DMS 273 treated with DMSO at 0.1 percent for 48 hours (cell line): ENCODE results near the gene MOBP.
"Not testable (repeated sequence)": the region's sequence is repeated elsewhere in the genome, so short reads cannot be mapped to it uniquely, and the experiment has no call there.

ENCODE experiments used
- DNase-seq: peaks from one replicate; lab custom pipeline; 2025; lab: John Stamatoyannopoulos, UW

MOBP gene

DNA sequence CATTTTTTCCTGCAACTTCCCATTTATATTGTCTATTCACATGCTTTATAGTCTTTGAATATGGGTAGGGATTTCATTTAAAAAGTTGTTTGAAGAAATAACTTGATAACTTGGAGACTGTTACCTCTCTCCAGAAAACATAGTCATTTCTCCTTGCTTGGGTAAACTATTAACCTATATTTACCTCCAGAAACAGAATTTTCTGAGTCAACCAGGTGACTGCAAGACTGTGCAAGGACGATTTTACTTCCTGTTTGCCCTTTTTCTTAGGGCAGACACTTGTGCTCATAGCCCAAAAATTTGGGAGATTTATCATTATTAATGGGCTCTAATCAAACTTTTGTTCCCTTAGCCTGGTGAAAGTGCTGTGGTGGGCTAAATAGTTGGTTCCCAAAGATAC is 14.3 kb upstream of the MOBP start:
- DNase-seq = no peak

GRCh38 chr3:39453872-39454271 is 13.6 kb upstream of the MOBP start:
- DNase-seq = not testable (repeated sequence)

GRCh38 chr3:39454591-39455217 is 12.8 kb upstream of the MOBP start:
- DNase-seq = no peak

GRCh38 chr3:39456159-39456558 is 11.3 kb upstream of the MOBP start:
- DNase-seq = no peak

GRCh38 chr3:39457361-39457760 is 10.1 kb upstream of the MOBP start:
- no peak for DNase-seq

- DNase-seq = not testable (repeated sequence)
Measured at GRCh38 chr3:39458579-39458978, 8.9 kb upstream of the MOBP start.

- no peak for DNase-seq
Measured at GRCh38 chr3:39460677-39461076, 6.8 kb upstream of the MOBP start.

GRCh38 chr3:39463269-39463668 is 4.2 kb upstream of the MOBP start:
- DNase-seq = no peak

GRCh38 chr3:39466988-39467387 is 492 bp upstream of the MOBP start:
- no peak for DNase-seq

DNA sequence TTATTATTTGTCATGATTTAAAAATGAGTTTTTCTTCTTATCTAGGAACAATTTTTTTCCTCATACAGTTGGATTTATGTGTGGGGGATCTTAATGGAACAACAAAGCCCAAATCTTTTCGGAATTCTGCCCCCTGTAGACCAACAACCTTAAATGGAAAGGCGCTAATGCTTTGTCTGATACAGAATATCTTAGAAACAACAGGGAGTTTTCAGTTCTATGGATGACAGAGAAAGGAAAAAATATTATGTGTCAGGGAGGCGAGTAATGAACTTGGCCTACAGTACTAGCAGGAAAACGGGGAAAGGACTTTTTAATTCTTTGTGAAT is 592 bp downstream of the MOBP start:
- no peak for DNase-seq

DNA sequence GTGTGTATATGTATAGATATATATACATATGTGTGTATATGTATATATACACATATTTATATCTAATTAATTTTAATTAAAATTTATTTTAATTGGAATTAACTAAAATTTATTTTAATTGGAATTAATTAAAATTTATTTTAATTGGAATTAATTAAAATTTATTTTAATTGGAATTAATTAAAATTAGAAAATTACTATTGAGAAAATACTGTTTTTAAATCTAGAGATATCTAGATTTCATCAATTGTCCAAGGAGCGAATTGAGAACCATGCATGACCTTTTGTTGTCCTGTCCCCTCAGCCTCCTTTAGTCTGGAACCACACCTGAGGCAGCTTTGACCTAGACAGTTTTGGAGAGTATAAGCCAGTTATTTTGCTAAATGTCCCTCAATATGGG is 1.8 kb downstream of the MOBP start:
- no peak for DNase-seq

- no peak for DNase-seq
Measured at GRCh38 chr3:39469945-39470344, 2.5 kb downstream of the MOBP start.

- no peak for DNase-seq
Measured at GRCh38 chr3:39471652-39472051, 4.2 kb downstream of the MOBP start.

DNA sequence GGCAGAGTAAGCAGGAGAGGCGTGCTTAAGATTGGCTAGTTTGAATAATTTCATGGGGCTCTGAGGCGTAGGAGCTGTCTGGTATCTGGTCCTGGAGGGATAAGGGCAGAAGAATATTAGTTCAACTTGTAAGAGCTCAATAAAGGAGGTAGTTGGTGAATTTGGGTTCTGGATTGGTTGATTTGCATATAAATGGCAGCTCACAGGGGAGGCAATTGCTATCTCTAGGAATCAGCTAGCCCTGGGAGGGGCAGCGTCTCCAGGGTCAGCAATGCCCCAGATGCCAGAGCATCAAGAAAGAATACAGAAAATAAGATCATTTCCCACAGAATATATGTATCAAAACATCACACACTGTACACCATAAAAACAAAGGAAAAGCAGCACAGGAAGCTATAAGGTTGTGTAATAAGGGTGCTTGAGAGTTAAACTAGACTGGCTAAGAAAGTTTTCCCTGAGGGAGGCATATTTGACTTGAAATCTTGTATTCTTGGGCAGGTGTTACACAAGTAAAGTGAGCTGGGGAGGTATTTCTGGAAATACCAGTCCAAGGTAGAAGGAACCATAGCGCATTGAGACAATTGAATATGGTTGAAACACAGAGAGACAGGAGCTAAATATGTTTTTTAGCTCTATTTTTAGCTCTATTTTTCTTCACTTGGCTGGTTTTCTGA is 6.1 kb downstream of the MOBP start:
- DNase-seq = no peak

DNA sequence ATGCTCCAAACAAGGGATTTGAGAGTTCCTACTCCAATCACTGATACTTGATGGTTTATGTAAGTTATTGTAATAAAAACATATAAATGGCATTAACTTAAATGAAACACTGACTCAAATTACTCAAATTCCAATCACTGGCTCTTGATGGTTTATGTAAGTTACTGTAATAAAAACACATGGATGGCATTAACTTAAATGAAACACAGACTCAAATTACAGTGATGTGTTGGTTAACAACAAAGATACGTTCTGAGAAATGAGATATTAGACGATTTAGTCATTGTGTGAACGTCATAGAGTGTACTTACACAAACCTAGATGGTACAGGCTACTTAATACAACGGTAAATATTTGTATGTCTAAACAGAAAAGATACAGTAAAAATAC is 6.6 kb downstream of the MOBP start:
- no peak for DNase-seq

DNA sequence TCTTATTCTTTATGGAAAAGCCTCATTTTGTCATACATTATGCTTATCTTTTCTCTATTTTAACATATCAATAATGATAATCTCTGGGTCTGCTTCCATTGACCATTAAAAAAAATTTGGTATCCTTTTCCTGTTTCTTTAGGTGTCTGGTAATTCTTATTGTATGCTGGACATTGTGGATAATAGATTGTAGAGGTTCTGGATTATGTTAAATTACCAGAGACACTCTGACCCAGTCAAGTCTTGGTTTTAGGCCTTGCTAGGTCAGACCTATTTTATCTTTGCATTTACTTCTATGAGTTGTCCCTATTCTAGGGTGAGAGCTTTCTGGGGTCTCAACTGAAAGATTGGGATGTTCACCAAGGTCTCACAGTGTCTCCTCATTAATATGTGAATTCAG is 9.3 kb downstream of the MOBP start:
- DNase-seq = no peak

GRCh38 chr3:39478226-39478625 is 10.7 kb downstream of the MOBP start:
- DNase-seq = no peak

GRCh38 chr3:39479701-39480414 is 12.4 kb downstream of the MOBP start:
- no peak for DNase-seq

GRCh38 chr3:39485547-39485946 is 18.1 kb downstream of the MOBP start:
- no peak for DNase-seq

DNA sequence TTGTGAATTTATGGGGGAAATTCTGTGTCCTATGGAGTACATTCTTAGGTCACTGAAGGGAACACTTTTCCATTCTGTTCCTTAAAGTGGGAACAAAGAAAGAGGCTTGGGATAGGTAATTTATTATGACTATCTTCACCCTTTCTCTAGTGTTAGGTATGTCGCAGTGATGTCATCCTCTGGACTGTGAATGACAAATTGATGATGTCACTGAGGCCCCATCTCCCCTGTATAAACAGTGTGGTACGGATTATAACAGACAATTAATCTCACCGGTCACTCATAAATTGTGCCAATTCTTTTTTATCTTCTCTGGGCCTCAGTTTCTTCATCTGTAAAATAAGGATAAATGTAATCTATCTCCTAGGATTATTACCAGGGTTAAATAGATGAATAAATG is 23.5 kb downstream of the MOBP start:
- no peak for DNase-seq

DNA sequence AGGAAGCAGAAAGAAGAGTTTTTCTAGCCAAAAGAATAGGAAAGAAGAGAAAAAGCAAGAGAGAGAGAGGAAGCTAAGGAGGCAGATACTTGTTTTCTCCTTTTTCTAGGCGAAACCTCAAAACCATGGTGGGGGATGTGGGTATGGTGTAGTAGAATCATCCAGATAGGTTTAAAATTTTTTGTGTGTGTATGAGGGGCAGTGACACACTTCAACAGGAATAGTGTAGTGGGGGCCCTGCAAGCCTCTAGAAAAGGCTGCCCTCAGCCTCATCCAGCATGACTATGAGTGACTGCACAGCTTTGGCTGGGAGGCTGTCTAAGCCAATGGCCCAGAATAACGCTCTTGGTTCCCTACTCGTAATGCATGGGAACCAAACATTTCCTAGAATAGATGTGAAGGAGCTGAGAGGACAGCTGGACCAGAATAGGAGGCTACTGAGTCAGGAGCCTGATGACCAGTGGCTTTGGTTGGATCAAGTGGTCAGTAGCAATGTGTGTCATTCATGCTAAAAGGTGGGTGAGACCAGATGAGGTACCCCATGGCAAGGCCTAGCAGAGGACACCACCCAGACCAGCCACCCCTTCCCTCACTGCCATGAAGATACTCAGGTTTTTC is 24.4 kb downstream of the MOBP start:
- DNase-seq = no peak

- no peak for DNase-seq
Measured at GRCh38 chr3:39494781-39495180, 27.3 kb downstream of the MOBP start.

DNA sequence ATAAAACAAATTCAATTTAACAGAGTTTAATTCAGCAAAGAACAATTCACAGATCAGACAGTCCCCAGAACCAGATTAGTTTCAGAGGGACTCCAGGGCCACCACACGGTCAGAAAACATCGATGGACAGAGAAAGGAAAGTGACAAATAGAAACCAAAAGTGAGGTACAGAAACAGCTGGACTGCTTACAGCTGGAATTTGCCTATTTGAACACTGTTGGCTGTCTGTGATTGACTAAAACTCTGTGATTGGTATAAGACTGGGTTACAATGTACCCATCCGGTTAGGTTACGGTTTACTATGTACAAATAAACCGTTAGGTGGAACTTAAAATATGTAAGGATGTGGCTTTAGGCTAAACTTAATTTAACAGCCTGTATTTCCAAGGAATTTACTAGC is 30.3 kb downstream of the MOBP start:
- no peak for DNase-seq
